Left lung (tissue), 10 donors: ENCODE data around the gene FBLN1. TPM values are rescaled to one million over a fixed set of nuclear protein-coding genes. Genes with fewer than 3 reads are reported as not detected.

Experiments
- ATAC-seq: fragments of 200-7000 bp; cut with Tn5 transposase; one replicate; pipeline ENCODE4 v1.9.1; 2020; ENCODE audit warnings: moderate library complexity
- DNase-seq, 4 donors: peaks; one replicate each; pipeline ENCODE4 v3.0.0-alpha.2; 2013 to 2020
- H3K27ac ChIP-seq, 2 donors: fragments of 200-600 bp; sonication (generic) in 1 of 2; one replicate each; pipeline versions ENCODE4 v1.5.0 to v1.8.0; 2020 to 2021
- H3K27me3 ChIP-seq, 2 donors: fragments of 200-600 bp; sonication (generic) in 1 of 2; one replicate each; pipeline versions ENCODE4 v1.5.0 to v1.8.0; 2020 to 2021
- H3K36me3 ChIP-seq, 2 donors: fragments of 200-600 bp; sonication (generic) in 1 of 2; one replicate each; pipeline versions ENCODE4 v1.5.0 to v1.8.0; 2020 to 2021
- H3K4me1 ChIP-seq, 2 donors: fragments of 200-600 bp; one replicate each; pipeline ENCODE4 v1.8.0; 2021
- H3K4me3 ChIP-seq, 2 donors: fragments of 200-600 bp; sonication (generic) in 1 of 2; one replicate each; pipeline versions ENCODE4 v1.5.0 to v1.8.0; 2020 to 2021; ENCODE audit warnings: mild to moderate bottlenecking in 1 of 2
- H3K9me3 ChIP-seq, 2 donors: fragments of 200-600 bp; sonication (generic) in 1 of 2; one replicate each; pipeline versions ENCODE4 v1.5.0 to v1.8.0; 2020 to 2021
- CTCF ChIP-seq, 2 donors: fragments of 200-600 bp; sonication (generic) in 1 of 2; IDR thresholded peaks; one replicate each; pipeline versions ENCODE4 v1.5.0 to v1.8.0; 2021; ENCODE audit warnings: antibody characterized with exemption in 2 of 2
- intact Hi-C, 2 donors: fragments of 100-400 bp; cut with DNase I; formaldehyde crosslinking; loops; one replicate each; pipeline versions ENCODE4 v1.11.2 to v1.14.2; 2022
- polyA plus RNA-seq, 6 donors: library from polyadenylated mRNA; unstranded; fragments of 120-200 nt; gene quantifications; one replicate each; pipeline ENCODE4 v1.2.1, GENCODE V29; 2013; ENCODE audit not compliant: insufficient read length in 6 of 6
- total RNA-seq, 2 donors: library from RNA; stranded (reverse); fragmentation: NEBNext Ultra II Directional; extraction: Animal tissue kit (Norgen Biotek cat#: 25700); gene quantifications; one replicate each; pipeline ENCODE4 v1.2.1, GENCODE V29; 2021
- donor health status: DM: no; HTN: yes; CAD: no.
- donor health status: DM: no; HTN: no; CAD: no.

Gene FBLN1
- total and polyA plus RNA-seq, 8 donors: 287 to 447 (median 312) TPM

GRCh38 chr22:45551310-45552016 is 48.8 kb downstream of the FBLN1 start:
- no peak for TF ChIP-seq CTCF (IDR thresholded peaks at IDR 0.05)
- H3K4me1 ChIP-seq: peaks cover 10 to 15% of the 10 kb centered on the region in 2 donors
- ATAC-seq: no peak
- H3K4me3 ChIP-seq: no peak overlapping the region
- DNase-seq: no peak
- no peaks in the 10 kb centered on the region for H3K9me3 ChIP-seq
- H3K36me3 ChIP-seq: no peaks in the 10 kb centered on the region
- H3K27ac ChIP-seq: peak overlapping the region; percentile 8 to 72
- H3K27me3 ChIP-seq: peaks cover 0 to 46% of the 10 kb centered on the region in 2 donors
- intact Hi-C loops: loop anchor here in 1 of 2 donors (5.0 to 10.0 kb wide), 2 partner anchors 109 to 277 kb away; no protein-coding TSS in a partner anchor

- peaks cover 10 to 15% of the 10 kb centered on the region in 2 donors for H3K4me1 ChIP-seq
- no peaks in the 10 kb centered on the region for H3K36me3 ChIP-seq
- peaks cover 0 to 46% of the 10 kb centered on the region in 2 donors for H3K27me3 ChIP-seq
- no peak overlapping the region for H3K4me3 ChIP-seq
- no peak for ATAC-seq
- no peak for DNase-seq
- H3K27ac ChIP-seq: peak overlapping the region; percentile 8 to 72
- H3K9me3 ChIP-seq: no peaks in the 10 kb centered on the region
- TF ChIP-seq CTCF (IDR thresholded peaks at IDR 0.05): no peak
- intact Hi-C loops: loop anchor here in 1 of 2 donors (5.0 to 10.0 kb wide), 2 partner anchors 110 to 277 kb away; no protein-coding TSS in a partner anchor
These were observed 49.3 kb downstream of the FBLN1 start for GRCh38 chr22:45552017-45552411.

- TF ChIP-seq CTCF (IDR thresholded peaks at IDR 0.05): no peak
- H3K4me3 ChIP-seq: no peak overlapping the region
- H3K27me3 ChIP-seq: peaks cover 0 to 46% of the 10 kb centered on the region in 2 donors
- H3K4me1 ChIP-seq: peaks cover 10 to 15% of the 10 kb centered on the region in 2 donors
- no peaks in the 10 kb centered on the region for H3K36me3 ChIP-seq
- ATAC-seq (peak; percentile 49), DNase-seq (peak in 1 of 4 donors; percentile 80)
- no peaks in the 10 kb centered on the region for H3K9me3 ChIP-seq
- intact Hi-C loops: loop anchor here in 1 of 2 donors (5.0 to 10.0 kb wide), 2 partner anchors 110 to 278 kb away; no protein-coding TSS in a partner anchor
- peak overlapping the region; percentile 26 to 51 for H3K27ac ChIP-seq
These were observed 50.1 kb downstream of the FBLN1 start for GRCh38 chr22:45552580-45553350.

- TF ChIP-seq CTCF (IDR thresholded peaks at IDR 0.05): peak; percentile 68 to 85
- H3K4me1 ChIP-seq: peaks cover 10 to 15% of the 10 kb centered on the region in 2 donors
- intact Hi-C loops: loop anchor here in 1 of 2 donors (5.0 to 10.0 kb wide), 2 partner anchors 111 to 279 kb away; no protein-coding TSS in a partner anchor
- H3K4me3 ChIP-seq: no peak overlapping the region
- H3K9me3 ChIP-seq: no peaks in the 10 kb centered on the region
- DNase-seq (peak in 3 of 4 donors; percentile 71 to 88 (median 83)), ATAC-seq (peak; percentile 80)
- no peaks in the 10 kb centered on the region for H3K36me3 ChIP-seq
- H3K27me3 ChIP-seq: peaks cover 0 to 46% of the 10 kb centered on the region in 2 donors
- H3K27ac ChIP-seq: peak overlapping the region; percentile 26 to 51
These were observed 50.8 kb downstream of the FBLN1 start for GRCh38 chr22:45553351-45554039.
